ENCODE measurements around the gene RASAL2. TPM values are rescaled to one million over a fixed set of nuclear protein-coding genes. Genes with fewer than 3 reads are reported as not detected.
"Not testable (repeated sequence)": the region's sequence is repeated elsewhere in the genome, so short reads cannot be mapped to it uniquely, and the experiment has no call there.

RASAL2 gene
- total RNA-seq, 1 experiment from 2014 or later, result 31.6 TPM

- POLR2A ChIA-PET, result no interaction called here
- in situ Hi-C loops (cut with HindIII; ENCODE audit: low pct_unique_long_range_greater_than_20kb, low sequenced_read_pairs), result no loop called here
- BruUV-seq (replicated peaks), result no TSS peak
- CTCF ChIA-PET, result interaction anchor here (0.6 to 0.7 kb wide), 7 partner anchors 29 to 707 kb away, joined by 3 to 7 read pairs (median 3); partner anchors contain the start of gene RASAL2
- H3K36me3 ChIP-seq (ENCODE audit: control insufficient read depth, insufficient read depth, low read length), result no peaks in the 10 kb centered on the region
- TF ChIP-seq TCF7L2 (IDR thresholded peaks at IDR 0.05; ENCODE audit: low read depth, low read length) (no peak), REST (IDR thresholded peaks at IDR 0.05; ENCODE audit: insufficient read depth in 1 of 2, low read depth in 2 of 2, low read length in 1 of 2) (no peak), CTCF (IDR thresholded peaks at IDR 0.05) (no peak), POLR2AphosphoS5 (IDR thresholded peaks at IDR 0.05; ENCODE audit: low read depth, low read length) (no peak), SIN3A (IDR thresholded peaks at IDR 0.05; ENCODE audit: borderline replicate concordance, insufficient read depth, low read depth, low read length) (no peak)
- ATAC-seq (no peak), DNase-seq (ENCODE audit: low read depth, low spot score) (no peak)
- H3K9me3 ChIP-seq (ENCODE audit: control insufficient read depth, insufficient read depth, low read depth, low read length), result no peaks in the 10 kb centered on the region
- intact Hi-C loops (cut with micrococcal nuclease; ENCODE audit: unreplicated experiment), result loop anchor here (5.0 kb wide), 1 partner anchor 206 kb away; no protein-coding TSS in a partner anchor
- H3K27me3 ChIP-seq (ENCODE audit: control insufficient read depth, insufficient read depth, low read length), result no peaks in the 10 kb centered on the region
- H3K27ac ChIP-seq (ENCODE audit: low read length), result no peak overlapping the region
- H3K4me1 ChIP-seq (ENCODE audit: control insufficient read depth, insufficient read depth, low read length), result peaks cover 12% of the 10 kb centered on the region
- no peak overlapping the region for H3K4me3 ChIP-seq (ENCODE audit: low read depth in 2 of 2, low read length in 2 of 2)
These were observed 217.3 kb downstream of the RASAL2 start for GRCh38 chr1:178311164-178311563.

GRCh38 chr1:178320280-178320982, 226.5 kb downstream of the RASAL2 start:
- intact Hi-C loops (cut with micrococcal nuclease; ENCODE audit: unreplicated experiment); BruUV-seq (replicated peaks); DNase-seq (ENCODE audit: low read depth, low spot score); H3K9me3 ChIP-seq (ENCODE audit: control insufficient read depth, insufficient read depth, low read depth, low read length); in situ Hi-C loops (cut with HindIII; ENCODE audit: low pct_unique_long_range_greater_than_20kb, low sequenced_read_pairs); H3K27ac ChIP-seq (ENCODE audit: low read length); H3K4me1 ChIP-seq (ENCODE audit: control insufficient read depth, insufficient read depth, low read length); H3K27me3 ChIP-seq (ENCODE audit: control insufficient read depth, insufficient read depth, low read length); ATAC-seq; H3K36me3 ChIP-seq (ENCODE audit: control insufficient read depth, insufficient read depth, low read length); POLR2A ChIA-PET; CTCF ChIA-PET: not testable (repeated sequence)
- H3K4me3 ChIP-seq (ENCODE audit: low read depth in 2 of 2, low read length in 2 of 2), result peak overlapping the region; percentile 28 to 35

- ATAC-seq (no peak), DNase-seq (ENCODE audit: low read depth, low spot score) (no peak)
- BruUV-seq (replicated peaks), result no TSS peak
- H3K27ac ChIP-seq (ENCODE audit: low read length), result no peak overlapping the region
- in situ Hi-C loops (cut with HindIII; ENCODE audit: low pct_unique_long_range_greater_than_20kb, low sequenced_read_pairs) (no loop called here), intact Hi-C loops (cut with micrococcal nuclease; ENCODE audit: unreplicated experiment) (no loop called here)
- no peaks in the 10 kb centered on the region for H3K9me3 ChIP-seq (ENCODE audit: control insufficient read depth, insufficient read depth, low read depth, low read length)
- no peaks in the 10 kb centered on the region for H3K27me3 ChIP-seq (ENCODE audit: control insufficient read depth, insufficient read depth, low read length)
- no peak overlapping the region for H3K4me3 ChIP-seq (ENCODE audit: low read depth in 2 of 2, low read length in 2 of 2)
- TF ChIP-seq REST (IDR thresholded peaks at IDR 0.05; ENCODE audit: insufficient read depth in 1 of 2, low read depth in 2 of 2, low read length in 1 of 2), result no peak
- ChIA-PET POLR2A (no interaction called here), CTCF (no interaction called here)
- no peaks in the 10 kb centered on the region for H3K4me1 ChIP-seq (ENCODE audit: control insufficient read depth, insufficient read depth, low read length)
- no peaks in the 10 kb centered on the region for H3K36me3 ChIP-seq (ENCODE audit: control insufficient read depth, insufficient read depth, low read length)
These were observed 229.2 kb downstream of the RASAL2 start for GRCh38 chr1:178323067-178323466.
